Progenitor cell of endocrine pancreas (in vitro differentiated cells): ENCODE results near the gene ARMS2. TPM values are rescaled to one million over a fixed set of nuclear protein-coding genes. Genes with fewer than 3 reads are reported as not detected.

ENCODE experiments used
- DNase-seq: peaks from one replicate; pipeline ENCODE4 v3.0.0; 2021; ENCODE audit warnings: low spot score; ENCODE audit not compliant: unreplicated experiment
- H3K27ac Mint-ChIP-seq: 2 replicates; pipeline ENCODE4 v1.8.0; 2021; ENCODE audit warnings: mild to moderate bottlenecking, moderate library complexity, mixed read lengths
- H3K27me3 Mint-ChIP-seq: 2 replicates; pipeline ENCODE4 v1.8.0; 2021; ENCODE audit warnings: mixed read lengths
- H3K36me3 Mint-ChIP-seq: 2 replicates; pipeline ENCODE4 v1.8.0; 2022; ENCODE audit warnings: mixed read lengths; ENCODE audit not compliant: insufficient read depth
- H3K4me1 Mint-ChIP-seq: 2 replicates; pipeline ENCODE4 v1.8.0; 2021; ENCODE audit warnings: low read depth, mixed read lengths
- H3K4me3 Mint-ChIP-seq: 2 replicates; pipeline ENCODE4 v1.8.0; 2021; ENCODE audit warnings: low read depth, mild to moderate bottlenecking, moderate library complexity, mixed read lengths
- H3K9me3 Mint-ChIP-seq: 2 replicates; pipeline ENCODE4 v1.8.0; 2021; ENCODE audit warnings: low read depth, mixed read lengths
- total RNA-seq: library from RNA; stranded (reverse); gene quantifications from 2 replicates; pipeline ENCODE4 v1.2.1, GENCODE V29; 2021
- TF ChIP-seq, protein P1 (sequence below): fragments of 200-600 bp; sonication (generic); IDR thresholded peaks from one replicate; pipeline ENCODE4 v1.5.0; 2021; ENCODE audit warnings: antibody characterized with exemption, mild to moderate bottlenecking; ENCODE audit not compliant: unreplicated experiment

ARMS2 gene
- total RNA-seq, 1 donor from 2014 or later: not detected

GRCh38 chr10:122480146-122480833 is 25.8 kb downstream of the ARMS2 start:
- Mint-ChIP-seq H3K9me3 (peaks cover 3% of the 10 kb centered on the region), H3K27me3 (peaks cover 12% of the 10 kb centered on the region), H3K36me3 (no peaks in the 10 kb centered on the region), H3K4me3 (no peak overlapping the region), H3K4me1 (peaks cover 11% of the 10 kb centered on the region), H3K27ac (no peak overlapping the region)
- TF ChIP-seq, protein P1, sequence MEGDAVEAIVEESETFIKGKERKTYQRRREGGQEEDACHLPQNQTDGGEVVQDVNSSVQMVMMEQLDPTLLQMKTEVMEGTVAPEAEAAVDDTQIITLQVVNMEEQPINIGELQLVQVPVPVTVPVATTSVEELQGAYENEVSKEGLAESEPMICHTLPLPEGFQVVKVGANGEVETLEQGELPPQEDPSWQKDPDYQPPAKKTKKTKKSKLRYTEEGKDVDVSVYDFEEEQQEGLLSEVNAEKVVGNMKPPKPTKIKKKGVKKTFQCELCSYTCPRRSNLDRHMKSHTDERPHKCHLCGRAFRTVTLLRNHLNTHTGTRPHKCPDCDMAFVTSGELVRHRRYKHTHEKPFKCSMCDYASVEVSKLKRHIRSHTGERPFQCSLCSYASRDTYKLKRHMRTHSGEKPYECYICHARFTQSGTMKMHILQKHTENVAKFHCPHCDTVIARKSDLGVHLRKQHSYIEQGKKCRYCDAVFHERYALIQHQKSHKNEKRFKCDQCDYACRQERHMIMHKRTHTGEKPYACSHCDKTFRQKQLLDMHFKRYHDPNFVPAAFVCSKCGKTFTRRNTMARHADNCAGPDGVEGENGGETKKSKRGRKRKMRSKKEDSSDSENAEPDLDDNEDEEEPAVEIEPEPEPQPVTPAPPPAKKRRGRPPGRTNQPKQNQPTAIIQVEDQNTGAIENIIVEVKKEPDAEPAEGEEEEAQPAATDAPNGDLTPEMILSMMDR: no peak
- no peak for DNase-seq

DNA sequence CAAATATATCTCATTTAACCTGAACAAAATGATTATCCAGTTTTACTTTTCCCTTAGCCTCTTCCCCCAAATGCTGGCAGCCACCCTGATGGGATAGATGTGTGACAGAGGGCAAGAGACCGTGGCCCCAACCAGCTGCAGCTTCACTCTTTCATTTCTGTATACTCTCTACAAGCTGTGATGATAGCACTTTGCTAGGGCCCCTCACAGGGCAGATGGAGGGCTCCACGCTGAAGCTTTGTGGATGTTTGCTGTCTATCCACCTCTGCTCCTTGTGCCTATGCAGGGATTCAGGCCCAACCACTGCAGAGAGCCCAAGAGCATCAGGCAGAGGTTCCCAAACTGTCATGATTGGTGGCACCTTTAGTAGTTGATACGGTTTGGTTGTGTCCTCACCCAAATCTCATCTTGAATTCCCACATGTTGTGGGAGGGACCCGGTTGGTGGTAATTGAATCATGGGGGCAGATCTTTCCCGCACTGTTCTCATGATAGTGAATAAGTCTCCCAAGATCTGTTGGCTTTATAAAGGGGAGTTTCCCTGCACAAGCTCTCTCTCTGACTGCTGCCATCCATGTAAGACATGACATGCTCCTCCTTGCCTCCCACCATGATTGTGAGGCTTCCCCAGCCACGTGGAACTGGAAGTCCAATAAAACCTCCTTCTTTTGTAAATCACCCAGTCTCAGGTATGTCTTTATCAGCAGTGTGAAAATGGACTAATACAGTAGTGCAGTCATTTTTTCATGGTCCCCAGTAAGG is 27.0 kb downstream of the ARMS2 start:
- TF ChIP-seq, protein P1: no peak
- H3K4me3 Mint-ChIP-seq: no peak overlapping the region
- no peaks in the 10 kb centered on the region for H3K36me3 Mint-ChIP-seq
- peaks cover 15% of the 10 kb centered on the region for H3K27me3 Mint-ChIP-seq
- no peaks in the 10 kb centered on the region for H3K4me1 Mint-ChIP-seq
- no peak overlapping the region for H3K27ac Mint-ChIP-seq
- peaks cover 3% of the 10 kb centered on the region for H3K9me3 Mint-ChIP-seq
- DNase-seq: no peak

- Mint-ChIP-seq H3K4me3 (no peak overlapping the region), H3K36me3 (no peaks in the 10 kb centered on the region), H3K27ac (no peak overlapping the region), H3K27me3 (peaks cover 20% of the 10 kb centered on the region), H3K4me1 (no peaks in the 10 kb centered on the region), H3K9me3 (peaks cover 3% of the 10 kb centered on the region)
- TF ChIP-seq, protein P1: no peak
- no peak for DNase-seq
Measured at GRCh38 chr10:122484276-122485060, 30.0 kb downstream of the ARMS2 start.

- DNase-seq: no peak
- peaks cover 3% of the 10 kb centered on the region for H3K9me3 Mint-ChIP-seq
- TF ChIP-seq, protein P1: no peak
- no peak overlapping the region for H3K4me3 Mint-ChIP-seq
- no peak overlapping the region for H3K27ac Mint-ChIP-seq
- no peaks in the 10 kb centered on the region for H3K4me1 Mint-ChIP-seq
- no peaks in the 10 kb centered on the region for H3K36me3 Mint-ChIP-seq
- H3K27me3 Mint-ChIP-seq: peaks cover 19% of the 10 kb centered on the region
Measured at GRCh38 chr10:122485670-122486069, 31.2 kb downstream of the ARMS2 start.

- H3K4me3 Mint-ChIP-seq: no peak overlapping the region
- no peak overlapping the region for H3K27ac Mint-ChIP-seq
- peaks cover 3% of the 10 kb centered on the region for H3K9me3 Mint-ChIP-seq
- DNase-seq: no peak
- H3K27me3 Mint-ChIP-seq: peaks cover 19% of the 10 kb centered on the region
- TF ChIP-seq, protein P1: no peak
- H3K36me3 Mint-ChIP-seq: no peaks in the 10 kb centered on the region
- H3K4me1 Mint-ChIP-seq: no peaks in the 10 kb centered on the region
Measured at GRCh38 chr10:122486406-122487080, 32.1 kb downstream of the ARMS2 start.
